IMR-90 (cell line): ENCODE measurements around the gene JAK1. TPM values are rescaled to one million over a fixed set of nuclear protein-coding genes. Genes with fewer than 3 reads are reported as not detected.

ENCODE experiments used
- ATAC-seq: fragments of 200-7000 bp; cut with Tn5 transposase; 2 replicates; pipeline ENCODE4 v1.9.1; 2020; ENCODE audit warnings: low read depth, mild to moderate bottlenecking, moderate library complexity
- BruUV-seq: library from RNA; stranded (reverse); fragments of 400-500 nt; replicated peaks from 2 replicates; lab custom pipeline; 2021; lab: Mats Ljungman, UMichigan
- CTCF ChIA-PET: fragments of 300-600 bp; formaldehyde crosslinking; extraction: SDS; loops from one replicate; lab custom pipeline; 2021; ENCODE audit warnings: antibody characterized with exemption; lab: Yijun Ruan, JAX
- POLR2A ChIA-PET: fragments of 300-600 bp; sonication (Branson Sonifier 250); formaldehyde crosslinking; loops from one replicate; lab custom pipeline; 2022; ENCODE audit warnings: antibody characterized with exemption; ENCODE audit not compliant: unreplicated experiment; lab: Charles Lee
- DNase-seq: peaks from one replicate; pipeline ENCODE4 v3.0.0; 2013
- H2AFZ ChIP-seq: replicated peaks from 2 replicates; pipeline ENCODE3; 2013; ENCODE audit warnings: low read length, mild to moderate bottlenecking; ENCODE audit not compliant: poor library complexity
- H2AK5ac ChIP-seq: 2 replicates; pipeline ENCODE4 v1.6.1; 2013; ENCODE audit warnings: low read depth, low read length, inconsistent platforms
- H2AK9ac ChIP-seq: replicated peaks from 2 replicates; pipeline ENCODE3; 2013; ENCODE audit warnings: mild to moderate bottlenecking, low read depth, low read length, moderate library complexity; ENCODE audit not compliant: poor library complexity
- H2BK120ac ChIP-seq: 2 replicates; pipeline ENCODE4 v1.6.1; 2013; ENCODE audit warnings: low read depth, low read length, inconsistent platforms
- H2BK15ac ChIP-seq: 3 replicates; pipeline ENCODE4 v1.6.1; 2013; ENCODE audit warnings: low read depth, low read length, inconsistent platforms
- H2BK20ac ChIP-seq: 2 replicates; pipeline ENCODE4 v1.6.1; 2013; ENCODE audit warnings: low read depth, mild to moderate bottlenecking, inconsistent platforms, low read length, moderate library complexity
- H2BK5ac ChIP-seq: 2 replicates; pipeline ENCODE4 v1.6.1; 2013; ENCODE audit warnings: mild to moderate bottlenecking, low read depth, low read length, inconsistent platforms; ENCODE audit not compliant: poor library complexity, severe bottlenecking
- H3K14ac ChIP-seq: replicated peaks from 2 replicates; pipeline ENCODE4 v1.6.1; 2013; ENCODE audit warnings: low read depth, low read length, inconsistent platforms
- H3K18ac ChIP-seq: 2 replicates; pipeline ENCODE4 v1.6.1; 2013; ENCODE audit warnings: low read depth, low read length, control low read depth
- H3K23ac ChIP-seq: 2 replicates; pipeline ENCODE4 v1.6.1; 2013; ENCODE audit warnings: low read depth, low read length, inconsistent platforms
- H3K27ac ChIP-seq: 2 replicates; pipeline ENCODE4 v1.5.1; 2013; ENCODE audit warnings: mild to moderate bottlenecking, control low read depth, low read length; ENCODE audit not compliant: insufficient read depth
- H3K27me3 ChIP-seq: 2 replicates; pipeline ENCODE4 v1.6.1; 2013; ENCODE audit warnings: low read length; ENCODE audit not compliant: control insufficient read depth, insufficient read depth
- H3K36me3 ChIP-seq: 2 replicates; pipeline ENCODE4 v1.6.1; 2013; ENCODE audit warnings: low read length, mixed read lengths; ENCODE audit not compliant: control insufficient read depth, insufficient read depth
- H3K4ac ChIP-seq: 2 replicates; pipeline ENCODE4 v1.6.1; 2013; ENCODE audit warnings: low read depth, low read length, inconsistent platforms
- H3K4me1 ChIP-seq: 2 replicates; pipeline ENCODE4 v1.6.1; 2013; ENCODE audit warnings: low read length, mixed read lengths; ENCODE audit not compliant: control insufficient read depth, insufficient read depth
- H3K4me2 ChIP-seq: 2 replicates; pipeline ENCODE4 v1.6.1; 2013; ENCODE audit warnings: low read depth, mild to moderate bottlenecking, control low read depth, low read length, moderate library complexity
- H3K4me3 ChIP-seq: 2 replicates; pipeline ENCODE4 v1.5.1; 2013; ENCODE audit warnings: low read depth, mild to moderate bottlenecking, control low read depth, low read length, moderate library complexity; ENCODE audit not compliant: insufficient read depth
- H3K56ac ChIP-seq: 2 replicates; pipeline ENCODE4 v1.6.1; 2013; ENCODE audit warnings: low read length, inconsistent platforms; ENCODE audit not compliant: insufficient read depth; ENCODE audit errors: extremely low read depth
- H3K79me1 ChIP-seq, 2 experiments: 2 replicates each; pipeline ENCODE4 v1.6.1; 2013; ENCODE audit warnings: low read length in 2 of 2, inconsistent platforms in 1 of 2, low read depth in 1 of 2
- H3K9ac ChIP-seq: 2 replicates; pipeline ENCODE4 v1.6.1; 2013; ENCODE audit warnings: low read depth, low read length, control low read depth
- H3K9me1 ChIP-seq: 2 replicates; pipeline ENCODE4 v1.6.1; 2013; ENCODE audit warnings: low read length, inconsistent platforms; ENCODE audit not compliant: insufficient read depth
- H3K9me3 ChIP-seq: 2 replicates; pipeline ENCODE4 v1.6.1; 2013; ENCODE audit warnings: low read length; ENCODE audit not compliant: control insufficient read depth, insufficient read depth
- H4K20me1 ChIP-seq: 2 replicates; pipeline ENCODE4 v1.6.1; 2013; ENCODE audit warnings: low read length, inconsistent platforms; ENCODE audit not compliant: insufficient read depth
- H4K5ac ChIP-seq: 2 replicates; pipeline ENCODE4 v1.6.1; 2013; ENCODE audit warnings: mild to moderate bottlenecking, low read depth, low read length, control low read depth
- H4K8ac ChIP-seq, 2 experiments: 2 replicates each; pipeline ENCODE4 v1.6.1; 2013; ENCODE audit warnings: low read depth in 2 of 2, low read length in 2 of 2, control low read depth in 1 of 2, inconsistent platforms in 1 of 2
- H4K91ac ChIP-seq: 2 replicates; pipeline ENCODE4 v1.6.1; 2013; ENCODE audit warnings: low read depth, low read length, inconsistent platforms; ENCODE audit not compliant: insufficient read depth
- CEBPB ChIP-seq: IDR thresholded peaks from 2 replicates; pipeline ENCODE4 v1.6.1; 2012; ENCODE audit warnings: low read depth, low read length, improper control_type of control experiment
- CHD1 ChIP-seq: IDR thresholded peaks from 2 replicates; pipeline ENCODE4 v1.6.1; 2012; ENCODE audit warnings: low read depth, low read length, improper control_type of control experiment
- CTCF ChIP-seq: conservative IDR thresholded peaks from 2 replicates; pipeline ENCODE4 v1.5.1; 2012; ENCODE audit warnings: mild to moderate bottlenecking, low read depth, low read length, improper control_type of control experiment
- FOS ChIP-seq: fragments of 150-350 bp; IDR thresholded peaks from 2 replicates; pipeline ENCODE4 v1.6.1; 2016; ENCODE audit warnings: low read depth, low read length
- MAZ ChIP-seq: IDR thresholded peaks from 2 replicates; pipeline ENCODE4 v1.6.1; 2012; ENCODE audit warnings: low read depth, mild to moderate bottlenecking, low read length, improper control_type of control experiment, moderate library complexity, borderline replicate concordance
- MXI1 ChIP-seq: IDR thresholded peaks from 2 replicates; pipeline ENCODE4 v1.6.1; 2012; ENCODE audit warnings: low read depth, mild to moderate bottlenecking, low read length, moderate library complexity, borderline replicate concordance
- NFE2L2 ChIP-seq: fragments of 150-350 bp; IDR thresholded peaks from 2 replicates; pipeline ENCODE4 v1.6.1; 2016; ENCODE audit warnings: low read depth, mild to moderate bottlenecking, low read length
- RAD21 ChIP-seq: IDR thresholded peaks from 2 replicates; pipeline ENCODE4 v1.6.1; 2012; ENCODE audit warnings: low read length, improper control_type of control experiment
- RCOR1 ChIP-seq: IDR thresholded peaks from 2 replicates; pipeline ENCODE4 v1.6.1; 2012; ENCODE audit warnings: mild to moderate bottlenecking, low read length, improper control_type of control experiment; ENCODE audit not compliant: insufficient replicate concordance
- SMC3 ChIP-seq: fragments of 150-350 bp; IDR thresholded peaks from 2 replicates; pipeline ENCODE4 v1.6.1; 2016; ENCODE audit warnings: low read depth, mild to moderate bottlenecking, antibody characterized with exemption, low read length, moderate library complexity
- WGBS, 2 experiments: methylation state at CpG; one replicate each; pipeline versions ENCODE4 v1.1.5 to v1.1.7; 2013; ENCODE audit warnings: missing lambda C conversion rate in 2 of 2; ENCODE audit not compliant: insufficient read length in 1 of 2; ENCODE audit errors: extremely low coverage in 2 of 2; 5-methylcytosine and 5-hydroxymethylcytosine counted together
- dilution Hi-C: fragments of 300-500 bp; cut with HindIII; formaldehyde crosslinking; loops from one replicate; pipeline ENCODE4 v1.14.3; 2018; ENCODE audit warnings: low sequenced_read_pairs; ENCODE audit not compliant: unreplicated experiment
- in situ Hi-C: fragments of 300-500 bp; cut with MboI; formaldehyde crosslinking; loops from 3 replicates; pipeline ENCODE4 v1.14.3; 2019; ENCODE audit warnings: low sequenced_read_pairs, inconsistent platforms, mixed read lengths
- intact Hi-C: fragments of 100-400 bp; cut with micrococcal nuclease; formaldehyde crosslinking; loops from 2 replicates; pipeline ENCODE4 v1.10.0; 2022
- polyA plus RNA-seq, 3 experiments: library from polyadenylated mRNA; depleted of rRNA; stranded (reverse); fragments of >200 nt; gene quantifications; 2 replicates each; pipeline ENCODE4 v1.2.3, GENCODE V29; 2012; ENCODE audit warnings: low replicate concordance in 1 of 3
- total RNA-seq: library from RNA; depleted of rRNA; stranded (reverse); fragments of >200 nt; gene quantifications from 2 replicates; pipeline ENCODE4 v1.2.3, GENCODE V29; 2012

The JAK1 gene
- total and polyA plus RNA-seq, 2 of the 4 experiments (the other 2 are of a cell fraction): 76.9 to 103 TPM

- Histone ChIP-seq H3K27ac (no peak overlapping the region), H3K4ac (no peak overlapping the region), H3K23ac (no peak overlapping the region), H2AFZ (no peak overlapping the region), H3K18ac (no peak overlapping the region), H2BK5ac (no peak overlapping the region), H2BK15ac (no peak overlapping the region), H4K8ac (no peak overlapping the region), H2BK120ac (no peak overlapping the region), H3K9ac (no peak overlapping the region), H4K5ac (no peak overlapping the region), H3K9me3 (no peaks in the 10 kb centered on the region), H2AK5ac (no peak overlapping the region), H3K4me1 (peaks cover 16% of the 10 kb centered on the region), H3K36me3 (no peaks in the 10 kb centered on the region), H2AK9ac (no peak overlapping the region), H3K9me1 (peaks cover 13% of the 10 kb centered on the region), H3K79me1 (peaks cover 14 to 72% of the 10 kb centered on the region in 2 experiments), H3K27me3 (no peaks in the 10 kb centered on the region), H3K56ac (no peak overlapping the region), H4K20me1 (peaks cover 57% of the 10 kb centered on the region), H2BK20ac (no peak overlapping the region), H3K4me2 (no peak overlapping the region), H4K91ac (no peak overlapping the region), H3K14ac (no peak overlapping the region), H3K4me3 (no peak overlapping the region)
- in situ Hi-C loops (no loop called here), dilution Hi-C loops (no loop called here), intact Hi-C loops (no loop called here)
- ATAC-seq (no peak), DNase-seq (peak; percentile 29)
- WGBS, 2 experiments: no CpG with 5 or more reads among the region's 1 CpG
- BruUV-seq: no TSS peak
- TF ChIP-seq MXI1: no peak
- no peak for TF ChIP-seq RAD21
- TF ChIP-seq NFE2L2: no peak
- TF ChIP-seq CEBPB: no peak
- no peak for TF ChIP-seq RCOR1
- TF ChIP-seq FOS: no peak
- TF ChIP-seq CTCF: no peak
- no peak for TF ChIP-seq MAZ
- TF ChIP-seq SMC3: no peak
- no peak for TF ChIP-seq CHD1
- CTCF ChIA-PET: no interaction called here
- POLR2A ChIA-PET: no interaction called here
Measured at GRCh38 chr1:64936956-64937355, 29.4 kb downstream of the JAK1 start.
